NAMALWA (cell line): ENCODE data around the gene CDHR2.
"Not testable (repeated sequence)": the region's sequence is repeated elsewhere in the genome, so short reads cannot be mapped to it uniquely, and the experiment has no call there.

Experiments used
- DNase-seq: peaks from one replicate; pipeline ENCODE4 v3.0.0-alpha.2; 2015; ENCODE audit warnings: low spot score

The CDHR2 gene

DNA sequence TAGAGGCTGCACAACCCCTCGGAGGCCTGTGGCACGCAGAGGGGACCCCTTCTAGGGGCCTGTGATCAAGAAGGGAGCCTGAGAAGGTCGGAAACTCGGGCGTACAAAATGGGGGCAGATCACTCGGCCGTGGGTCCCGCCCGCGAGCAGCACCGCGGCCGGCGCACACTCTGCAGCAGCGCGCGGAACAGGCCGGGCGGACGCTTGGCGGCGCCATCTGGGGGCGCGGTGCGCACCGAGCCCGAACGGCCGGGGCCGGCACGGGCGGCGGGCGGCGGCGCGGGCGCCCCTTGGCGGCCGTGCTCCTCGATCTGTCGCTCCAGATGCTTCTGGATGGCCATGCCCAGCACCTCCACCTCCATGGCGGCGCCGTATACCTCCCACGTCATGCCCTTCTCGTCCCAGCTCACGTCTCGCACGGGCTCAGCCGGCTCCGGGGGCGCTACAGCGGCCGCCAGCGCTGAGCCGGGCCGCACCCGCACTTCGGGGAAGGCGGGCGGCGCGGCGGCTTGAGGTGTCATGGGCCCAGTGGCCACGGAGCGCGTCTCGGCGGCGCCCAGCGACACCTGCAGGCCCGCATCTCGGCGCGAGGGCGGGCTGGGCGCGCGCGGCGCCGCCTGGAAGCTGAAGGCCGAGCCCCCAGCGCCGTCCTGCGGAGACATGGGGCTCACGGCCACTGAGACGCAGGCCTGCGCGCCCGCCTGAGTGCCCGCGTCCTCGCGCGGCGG lies 47.7 kb downstream of the CDHR2 start:
- DNase-seq: peak; percentile 40

DNA sequence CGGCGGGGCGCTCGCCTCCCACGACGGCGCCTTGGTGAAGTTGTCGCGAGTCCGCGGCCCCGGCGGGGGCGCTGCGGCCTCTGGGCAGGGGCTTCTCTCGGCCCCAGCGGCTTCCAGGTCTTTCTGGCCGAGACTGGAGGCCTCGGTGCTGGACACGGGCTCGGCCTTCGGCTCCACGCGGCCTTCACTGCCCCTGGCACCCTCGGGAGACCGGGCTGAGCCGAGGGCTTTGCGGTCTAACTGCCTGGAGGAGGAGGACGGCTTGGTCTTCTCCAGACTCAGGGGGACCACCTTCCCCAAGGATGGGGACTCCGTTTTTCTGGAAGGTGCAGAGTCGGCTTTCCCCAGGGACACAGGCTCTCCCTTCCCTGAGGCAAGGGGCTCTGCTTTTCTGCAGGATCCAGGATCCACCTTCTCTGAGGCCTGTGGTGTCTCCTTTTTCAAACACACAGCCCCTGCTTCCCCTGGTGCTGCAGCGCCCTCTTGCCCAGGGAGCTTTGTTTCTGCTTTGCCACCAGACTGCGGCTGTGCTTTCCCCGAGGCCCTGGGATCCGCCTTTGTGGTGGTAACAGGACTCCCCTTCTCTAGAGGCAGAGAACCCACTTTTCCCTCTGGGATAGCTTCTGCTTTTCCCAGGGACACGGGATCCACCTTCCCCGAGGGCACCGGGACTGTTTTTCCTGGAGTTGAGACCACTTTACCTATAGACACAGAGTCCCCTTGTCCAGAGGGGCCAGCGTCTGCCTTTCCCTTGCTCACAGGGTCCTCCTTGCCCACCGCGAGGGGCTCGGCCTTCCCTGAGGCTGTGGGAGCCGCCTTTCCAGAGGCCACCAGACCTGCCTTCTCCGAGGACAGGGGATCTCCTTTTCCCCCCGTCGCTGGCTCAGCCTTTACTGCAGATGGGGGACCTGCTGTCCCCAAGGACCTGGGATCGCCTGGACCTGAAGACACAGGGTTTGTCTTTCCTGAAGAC lies 48.6 kb downstream of the CDHR2 start:
- DNase-seq: no peak

DNA sequence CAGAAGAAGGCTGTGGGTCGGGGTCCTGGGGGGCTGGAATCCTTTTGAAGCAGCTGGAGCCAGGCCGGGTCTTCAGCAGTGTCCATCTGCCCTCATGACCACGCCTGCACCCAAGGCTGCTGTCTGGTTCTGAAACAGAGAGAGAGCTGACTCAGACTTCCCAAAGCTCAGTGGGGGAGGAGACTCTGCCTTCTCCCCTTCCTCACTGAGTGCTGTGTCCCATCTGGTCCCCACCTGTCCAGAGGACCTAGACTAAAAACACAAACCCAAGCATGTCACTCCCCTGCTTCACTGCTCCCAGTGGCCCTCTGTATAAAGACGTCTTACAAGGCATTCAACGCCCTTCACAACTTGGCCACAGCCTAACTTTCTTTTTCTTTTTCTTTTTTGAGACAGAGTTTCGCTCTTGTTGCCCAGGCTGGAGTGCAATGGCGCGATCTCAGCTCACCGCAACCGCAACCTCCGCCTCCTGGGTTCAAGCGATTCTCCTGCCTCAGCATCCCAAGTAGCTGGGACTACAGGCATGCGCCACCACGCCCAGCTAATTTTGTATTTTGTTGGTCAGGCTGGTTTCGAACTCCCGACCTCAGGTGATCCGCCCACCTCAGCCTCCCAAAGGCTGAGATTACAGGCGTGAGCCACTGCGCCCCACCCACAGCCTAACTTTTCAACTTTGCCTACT lies 50.7 kb downstream of the CDHR2 start:
- DNase-seq: not testable (repeated sequence)

DNA sequence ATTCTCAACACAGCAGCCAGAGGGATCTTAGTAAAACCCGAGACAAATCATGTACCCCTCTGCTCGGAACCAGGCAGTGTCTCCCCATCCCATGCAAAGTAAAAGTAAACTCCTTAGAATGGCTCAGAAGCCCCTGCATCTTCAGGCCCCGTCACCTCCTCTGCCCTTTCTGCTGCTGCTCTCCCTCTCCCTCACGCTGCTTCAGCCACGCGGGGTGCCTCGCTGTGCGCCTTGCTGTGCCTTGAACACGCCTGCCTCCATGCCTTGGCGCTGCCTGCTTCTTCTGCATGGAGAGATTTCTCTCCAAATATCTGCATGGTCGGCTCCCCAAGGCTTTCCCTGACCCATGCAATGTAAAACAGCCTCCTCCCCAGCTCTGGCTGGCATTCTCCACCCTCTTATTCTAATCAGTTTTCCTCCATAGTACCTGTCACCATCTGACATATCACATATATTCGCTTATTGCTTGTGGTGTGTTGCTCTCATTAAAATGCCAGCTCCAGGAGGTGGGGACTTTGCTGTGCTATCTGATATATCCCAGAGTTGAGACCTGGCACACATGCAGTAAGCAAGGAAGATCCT lies 52.9 kb downstream of the CDHR2 start:
- no peak for DNase-seq

DNA sequence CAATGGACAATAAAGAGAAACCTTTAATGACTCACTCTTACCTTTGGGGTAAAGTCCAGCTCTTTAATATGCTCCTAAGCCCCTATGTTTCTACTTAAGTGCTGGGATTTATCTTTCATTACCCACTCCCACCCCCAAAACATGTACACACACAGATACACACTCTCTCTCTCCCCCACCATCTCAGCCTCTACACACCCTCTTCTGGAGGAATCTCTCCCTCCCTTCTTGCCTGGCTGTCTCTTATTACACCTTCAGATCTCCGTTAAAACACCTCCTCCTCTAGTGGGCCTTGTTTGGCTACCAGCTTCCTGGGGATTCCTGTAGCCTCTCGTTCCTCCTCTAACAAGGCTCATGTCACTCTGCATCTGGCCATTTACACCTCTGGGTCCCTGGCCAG lies 53.9 kb downstream of the CDHR2 start:
- DNase-seq: no peak

DNA sequence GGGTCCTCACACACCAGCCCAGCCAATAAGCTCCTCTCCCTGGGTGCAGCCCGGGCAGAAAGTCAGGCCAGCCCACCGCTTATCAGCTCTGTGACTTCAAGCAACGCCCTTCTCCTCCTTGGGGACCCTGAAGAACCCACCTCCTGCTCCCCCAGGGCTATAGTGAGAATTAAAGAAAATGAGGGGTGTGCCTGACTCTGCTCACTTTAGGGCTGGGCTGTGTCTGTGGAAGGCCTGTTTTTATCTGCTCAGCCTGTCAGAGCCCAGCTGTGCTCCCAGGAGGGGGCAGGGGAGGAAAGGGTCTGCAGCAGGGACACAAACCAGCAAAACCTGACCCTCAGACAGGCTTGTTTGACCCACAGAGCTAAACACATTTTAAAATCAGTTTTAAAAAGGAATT lies 56.9 kb downstream of the CDHR2 start:
- DNase-seq: no peak

DNA sequence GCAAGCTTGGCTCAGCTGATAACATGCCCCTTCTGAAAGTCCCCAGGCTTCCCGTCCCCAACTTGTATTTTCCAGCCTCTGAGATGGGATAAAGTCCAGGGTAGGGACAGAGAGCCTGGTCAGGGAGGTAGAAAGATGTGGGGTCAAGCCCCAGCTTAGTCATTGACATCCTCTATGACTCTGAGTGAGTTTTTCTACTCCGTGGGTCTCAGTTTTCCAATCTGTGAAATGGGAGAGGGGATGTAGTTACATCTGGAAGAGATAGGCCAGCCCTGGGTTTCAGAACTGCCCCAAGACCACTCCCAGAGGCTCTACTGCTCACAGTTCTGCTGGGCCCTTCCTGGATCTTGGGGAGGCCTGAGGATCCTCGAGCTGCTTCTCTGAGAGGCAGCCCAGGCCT lies 57.7 kb downstream of the CDHR2 start:
- no peak for DNase-seq

DNA sequence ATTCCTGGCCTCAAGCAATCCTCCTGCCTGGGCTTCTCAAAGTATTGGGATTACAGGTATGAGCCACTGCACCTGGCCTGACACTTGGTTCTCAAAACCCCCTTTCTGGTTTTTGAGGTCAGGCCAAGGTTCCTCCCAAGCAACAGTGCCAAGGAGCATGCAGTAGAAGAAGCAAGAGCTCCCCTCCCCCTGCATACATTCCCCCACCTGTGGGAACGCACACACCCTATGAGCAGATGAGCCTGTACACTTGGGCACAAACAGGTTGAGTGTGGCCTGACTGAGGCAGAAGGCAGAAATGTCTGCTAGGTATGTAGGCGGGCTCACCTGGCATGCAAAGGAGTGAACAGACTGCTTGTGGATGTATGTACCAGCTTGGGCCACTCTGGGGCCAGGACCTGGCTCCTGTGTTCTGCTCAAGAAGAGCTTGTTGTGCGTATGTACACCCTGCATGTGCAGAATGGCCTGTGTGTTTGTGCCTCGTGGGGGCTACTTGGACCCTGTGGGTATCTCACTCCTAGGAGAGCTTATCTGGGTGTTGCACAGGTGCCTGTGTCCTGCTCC lies 59.1 kb downstream of the CDHR2 start:
- DNase-seq: no peak

DNA sequence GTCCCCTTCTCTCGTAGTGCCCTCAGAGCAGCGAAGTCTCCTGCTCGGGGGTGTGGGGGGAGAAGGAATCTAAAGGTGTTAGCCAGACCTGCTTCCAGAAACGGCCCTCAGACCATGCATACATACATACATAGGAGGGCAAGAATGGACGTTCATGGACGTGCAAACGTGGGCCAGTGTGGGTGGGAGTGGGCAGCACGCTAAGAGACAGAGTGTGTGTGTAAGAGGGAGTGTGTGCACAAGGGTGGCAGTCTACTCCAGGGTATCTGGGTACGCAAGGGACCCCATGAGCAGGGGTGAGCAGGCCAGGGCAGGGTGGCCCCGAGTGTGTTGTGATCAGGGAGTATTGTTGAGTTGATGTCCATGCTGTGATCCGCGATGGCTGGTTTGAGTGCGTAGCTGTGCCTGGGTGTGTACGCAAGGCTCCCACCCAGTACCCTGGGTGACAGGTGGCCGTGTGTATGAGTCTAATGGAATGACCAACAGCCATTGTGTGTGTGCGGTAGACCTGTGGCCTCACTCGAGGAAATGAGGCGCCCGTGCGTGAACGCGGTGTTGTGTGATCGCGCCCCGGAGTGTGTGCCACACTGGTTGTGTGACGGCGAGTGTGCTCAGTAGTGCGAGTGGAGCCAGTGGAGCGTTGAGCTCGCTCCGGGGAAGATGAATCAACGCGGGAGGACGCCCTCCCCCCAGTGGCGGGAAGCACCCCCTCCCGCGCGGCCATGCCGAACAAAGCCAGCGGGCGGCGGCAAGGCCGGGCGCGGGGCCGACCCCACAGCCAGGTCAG lies 60.0 kb downstream of the CDHR2 start:
- DNase-seq: no peak

DNA sequence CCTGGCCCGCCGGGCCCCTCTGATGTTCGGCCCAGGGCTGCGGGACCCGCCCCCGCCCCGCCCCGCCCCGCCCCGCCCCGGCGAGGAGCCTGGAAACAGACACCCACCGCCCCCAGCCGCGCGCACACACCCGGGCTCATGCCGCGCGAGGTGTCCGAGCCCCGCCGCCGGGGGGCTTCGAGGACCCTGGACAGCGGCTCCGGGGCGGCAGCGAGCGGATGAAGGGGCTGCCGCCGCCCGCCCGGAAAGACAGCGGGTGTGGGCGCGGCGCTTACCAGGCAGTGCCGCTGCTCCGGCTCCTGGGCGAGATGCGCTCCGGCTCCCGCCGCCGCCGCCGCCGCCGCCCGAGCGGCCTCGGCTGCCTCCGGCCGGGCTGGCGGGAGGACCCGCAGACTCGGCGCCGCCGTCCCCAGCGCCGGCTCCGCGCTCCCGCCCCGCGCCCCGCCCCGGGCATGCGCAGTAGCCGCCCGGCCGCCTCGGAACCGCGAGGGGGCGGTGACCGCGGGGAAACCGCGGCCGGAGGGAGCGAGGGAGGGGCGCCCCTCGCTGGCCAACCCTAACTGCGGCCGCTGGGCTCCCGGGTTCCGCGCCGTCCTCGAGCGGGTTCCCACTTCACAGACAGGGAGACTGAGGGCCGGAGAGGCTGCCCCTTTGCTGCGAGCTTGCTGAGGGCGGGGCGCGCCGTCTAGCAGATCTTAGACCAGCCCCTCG lies 60.7 kb downstream of the CDHR2 start, which contains the start of gene GPRIN1:
Gene GPRIN1 (minus strand): TSS at position 433 of the 711 bp plus-strand sequence. CDS start 10,322 bp downstream, outside the sequence.
- DNase-seq: peak; percentile 77

DNA sequence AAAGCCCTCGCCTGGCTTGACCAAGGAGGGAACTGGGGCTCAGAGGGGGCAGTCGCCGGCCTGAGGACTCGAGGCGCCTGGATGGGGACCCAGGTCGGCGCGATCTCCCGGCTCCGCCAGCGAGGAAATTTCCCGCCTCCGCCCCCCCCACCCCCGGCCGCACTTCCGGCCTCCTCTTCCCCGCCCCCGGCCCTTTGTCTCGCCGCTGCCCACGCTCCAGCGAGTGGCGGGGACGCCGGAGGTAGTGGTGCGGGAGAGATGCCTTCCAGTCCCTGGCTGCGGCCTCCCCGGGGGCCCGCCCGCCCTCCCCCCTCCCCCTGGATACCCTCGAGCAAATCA lies 61.3 kb downstream of the CDHR2 start:
- no peak for DNase-seq

DNA sequence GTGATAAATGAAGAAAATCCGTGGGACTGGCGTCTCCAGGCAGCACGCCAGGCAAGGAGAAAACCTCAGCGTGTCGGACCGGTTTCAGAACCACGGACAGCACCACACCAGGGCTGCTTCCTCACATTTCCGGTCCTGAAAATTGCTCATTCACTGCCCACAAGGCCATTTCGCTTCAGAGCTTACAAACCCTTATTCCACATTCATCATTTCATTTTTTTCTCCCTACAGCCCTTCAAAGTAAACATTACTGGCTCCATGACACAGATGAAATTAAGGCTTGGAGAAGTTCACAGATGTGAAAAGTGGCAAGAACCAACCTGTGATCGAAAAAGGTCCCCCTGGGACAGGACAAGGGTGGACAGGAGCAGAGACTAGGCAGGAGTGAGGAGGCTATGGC lies 62.3 kb downstream of the CDHR2 start:
- DNase-seq: no peak

DNA sequence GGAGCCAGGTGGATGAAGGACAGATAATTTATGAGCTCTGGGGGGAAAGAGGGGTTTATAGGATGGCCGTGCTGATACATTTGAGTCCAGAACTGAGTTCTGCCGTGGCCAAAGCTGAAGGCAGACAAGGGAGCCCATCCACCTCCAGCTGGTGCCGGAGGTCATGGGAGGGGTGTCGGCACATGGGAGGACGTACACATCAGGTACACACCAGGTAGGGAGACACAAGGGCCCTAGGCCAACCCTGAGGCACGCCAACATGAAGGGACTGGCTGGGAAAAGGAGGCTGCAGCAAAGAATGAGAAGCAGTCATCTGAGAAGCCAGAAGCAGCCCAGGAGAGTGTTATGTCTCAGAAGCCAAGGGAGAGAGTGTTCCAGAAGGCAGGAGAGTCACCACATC lies 62.9 kb downstream of the CDHR2 start:
- DNase-seq: no peak

DNA sequence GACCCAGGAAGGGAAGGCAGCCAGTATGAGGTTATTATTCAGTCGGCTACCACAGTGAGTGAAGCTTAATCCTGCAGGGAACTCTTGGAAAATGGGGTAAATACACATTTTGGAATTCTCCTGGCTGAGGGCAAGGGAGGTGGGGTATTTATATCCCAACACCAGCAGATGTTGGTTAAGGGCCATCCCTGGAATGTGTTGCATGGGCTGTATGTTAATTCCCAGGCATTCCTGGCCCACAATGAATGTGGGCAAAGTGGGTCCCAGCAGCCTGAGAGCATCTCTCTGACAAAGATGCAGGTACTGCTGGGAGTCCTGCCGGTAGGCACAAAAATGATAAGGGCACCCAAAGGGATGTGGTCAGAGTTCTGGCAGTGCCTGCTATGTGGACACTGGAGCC lies 63.7 kb downstream of the CDHR2 start:
- DNase-seq: no peak

DNA sequence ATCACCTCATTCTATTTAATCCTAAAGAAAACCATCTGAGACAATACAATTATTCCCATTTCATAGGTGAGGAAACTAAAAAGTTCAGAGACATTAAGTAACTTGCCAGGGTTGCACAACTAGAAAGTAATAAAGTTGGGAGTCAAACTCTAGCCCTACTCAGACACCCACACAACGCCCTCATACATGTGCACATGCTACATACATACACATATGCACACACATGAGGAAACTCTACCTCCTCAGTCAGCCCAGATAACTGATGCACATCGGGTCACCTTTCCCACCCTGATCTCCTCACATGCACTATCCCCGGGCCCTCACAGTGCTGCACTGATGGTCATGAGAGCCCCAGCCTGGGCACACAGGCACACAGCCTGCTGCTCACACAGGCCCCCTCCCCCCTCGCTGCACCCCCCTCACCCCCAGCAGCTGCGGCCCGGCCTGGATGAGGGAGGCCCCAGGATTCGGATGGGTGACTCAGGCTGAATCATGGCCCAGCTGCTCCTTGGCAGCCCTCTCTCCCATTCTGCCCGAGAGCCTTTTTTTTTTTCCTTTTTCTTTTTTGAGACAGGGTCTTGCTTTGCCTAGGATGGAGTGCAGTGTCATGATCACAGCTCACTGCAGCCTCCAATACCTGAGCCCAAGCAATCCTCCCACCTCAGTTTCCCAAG lies 65.8 kb downstream of the CDHR2 start:
- DNase-seq: no peak

DNA sequence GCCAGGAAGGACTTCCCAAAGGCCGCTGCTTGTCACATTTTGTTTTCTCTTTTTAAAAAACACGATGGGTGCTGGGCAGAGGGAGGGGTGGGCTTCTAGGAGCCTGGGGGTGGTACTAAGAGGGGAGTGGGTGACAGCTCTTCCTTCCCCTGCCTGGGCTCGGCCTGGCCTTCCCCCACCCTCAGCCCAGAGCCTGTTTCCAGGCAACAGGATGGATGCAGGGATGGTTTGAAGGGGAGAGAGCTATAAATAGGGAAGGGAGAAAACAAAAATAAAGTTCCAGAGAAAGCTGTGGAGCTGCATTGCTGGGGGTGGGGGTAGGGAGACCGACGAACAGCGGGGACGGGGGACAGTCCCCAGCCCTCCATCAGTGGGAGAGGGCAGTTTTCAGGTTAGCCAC lies 67.4 kb downstream of the CDHR2 start:
- no peak for DNase-seq

DNA sequence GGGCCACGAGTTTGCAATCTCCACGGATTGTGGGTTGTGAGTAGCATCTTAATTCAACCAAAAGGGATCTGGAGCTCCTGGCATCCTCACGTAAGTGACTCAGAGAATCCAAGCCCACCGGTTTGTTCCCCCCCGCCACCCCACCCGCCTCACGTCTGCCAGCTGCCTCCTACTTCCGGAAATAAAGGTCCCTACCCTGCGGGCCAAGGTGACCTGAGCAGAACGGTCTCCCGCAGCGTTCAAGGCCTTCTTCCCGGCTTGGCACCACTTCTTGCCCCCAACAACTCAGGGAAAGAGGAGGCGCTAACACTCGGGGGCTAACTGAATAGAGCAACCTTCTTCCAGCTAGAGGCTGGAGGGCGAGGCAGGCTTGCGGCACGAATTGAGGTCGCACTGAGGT lies 69.6 kb downstream of the CDHR2 start:
- no peak for DNase-seq

DNA sequence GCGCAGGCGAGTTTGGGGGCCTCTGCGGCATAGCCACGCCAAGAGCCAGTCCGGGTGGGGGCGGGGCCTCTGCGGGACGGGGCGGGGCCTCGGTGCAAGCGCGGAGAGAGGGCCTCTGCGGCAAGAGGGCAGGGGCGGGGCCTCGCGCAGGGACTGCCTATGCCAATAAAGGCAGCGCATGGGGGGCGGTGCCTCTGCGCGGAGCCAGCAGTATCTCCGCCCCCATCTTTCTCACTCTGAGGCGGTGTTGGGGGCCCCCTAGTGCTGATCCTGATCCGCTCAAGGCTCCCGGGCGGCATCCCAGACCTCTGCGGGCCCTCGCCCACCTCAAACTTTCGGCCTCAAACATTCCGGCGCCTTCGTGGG lies 70.0 kb downstream of the CDHR2 start:
- no peak for DNase-seq

DNA sequence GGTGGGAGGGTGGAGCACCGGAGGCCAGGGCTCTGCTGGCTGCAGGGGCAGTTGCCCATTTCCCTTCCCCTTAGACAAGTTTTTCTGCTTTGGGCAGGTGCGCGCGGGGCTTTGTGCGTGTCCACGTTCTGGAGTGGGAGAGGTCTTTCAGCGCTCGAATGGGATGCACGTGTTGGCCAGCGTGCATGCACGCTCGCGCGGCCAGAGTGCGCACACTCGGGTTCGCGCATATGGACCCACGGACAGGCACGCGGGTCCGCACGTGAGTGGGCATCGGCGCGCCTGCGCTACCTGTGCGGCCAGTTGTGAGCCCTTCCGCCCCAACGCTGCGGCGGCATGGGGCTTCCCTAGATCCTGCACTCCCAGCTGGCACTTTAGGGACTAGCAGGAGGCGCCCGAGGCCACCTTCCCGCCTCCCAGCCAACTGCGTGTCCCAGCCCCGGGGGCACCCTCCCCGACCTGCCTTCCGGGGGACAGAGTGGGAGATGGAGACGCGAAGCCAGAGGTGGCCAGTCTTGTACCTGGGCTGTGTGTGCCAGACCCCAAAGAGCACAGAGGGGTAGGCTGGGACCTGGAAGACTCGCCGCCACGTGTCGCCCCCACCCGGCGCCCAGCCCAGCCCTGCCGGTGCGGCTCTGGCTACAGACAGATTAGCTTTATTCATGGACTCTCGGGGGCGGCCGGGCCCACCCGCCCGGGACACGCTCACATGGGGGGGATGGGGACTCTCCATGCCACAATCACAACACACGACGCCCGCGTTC lies 70.6 kb downstream of the CDHR2 start:
- no peak for DNase-seq
